OCI-LY3 (cell line): ENCODE data around the gene VSNL1.

Source experiments
- H2AFZ ChIP-seq: fragments of 200-600, 300-600 bp; shearing (Covaris generic); 2 replicates; pipeline ENCODE4 v1.6.0; 2014; ENCODE audit warnings: antibody characterized with exemption, low read depth, low read length
- H3K27ac ChIP-seq: fragments of 200-600, 300-600 bp; sonication (generic); 2 replicates; pipeline ENCODE4 v1.5.1; 2014; ENCODE audit warnings: mild to moderate bottlenecking, low read length, moderate library complexity, mixed read lengths
- H3K27me3 ChIP-seq: fragments of 200-600, 300-600 bp; sonication (generic); 2 replicates; pipeline ENCODE4 v1.6.1; 2014; ENCODE audit warnings: low read depth, low read length, mixed read lengths
- H3K36me3 ChIP-seq: fragments of 200-600, 300-600 bp; sonication (generic); replicated peaks from 2 replicates; pipeline ENCODE3; 2014; ENCODE audit warnings: low read depth, low read length, mixed read lengths
- H3K4me1 ChIP-seq: fragments of 300-600, 200-600 bp; sonication (generic); 2 replicates; pipeline ENCODE4 v1.6.1; 2014; ENCODE audit warnings: low read length, mixed read lengths
- H3K4me2 ChIP-seq: fragments of 200-600, 300-600 bp; sonication (generic); 2 replicates; pipeline ENCODE4 v1.6.1; 2014; ENCODE audit warnings: low read length, mixed read lengths
- H3K4me3 ChIP-seq: fragments of 300-600, 200-600 bp; sonication (generic); 2 replicates; pipeline ENCODE4 v1.5.1; 2014; ENCODE audit warnings: antibody characterized with exemption, mild to moderate bottlenecking, low read length, moderate library complexity
- H3K79me2 ChIP-seq: fragments of 300-600, 200-600 bp; shearing (Covaris generic); 2 replicates; pipeline ENCODE4 v1.6.1; 2014; ENCODE audit warnings: mild to moderate bottlenecking, low read length, mixed read lengths
- H3K9ac ChIP-seq: fragments of 300-600, 200-600 bp; shearing (Covaris generic); 2 replicates; pipeline ENCODE4 v1.6.0; 2014; ENCODE audit warnings: mild to moderate bottlenecking, low read length, moderate library complexity
- H3K9me3 ChIP-seq: fragments of 200-600, 300-600 bp; shearing (Covaris generic); 2 replicates; pipeline ENCODE4 v1.6.1; 2014; ENCODE audit warnings: low read length, mixed read lengths; ENCODE audit not compliant: insufficient read depth
- H4K20me1 ChIP-seq: fragments of 200-600, 300-600 bp; sonication (generic); 2 replicates; pipeline ENCODE4 v1.6.1; 2016; ENCODE audit warnings: low read length, mixed read lengths; ENCODE audit not compliant: insufficient read depth
- EZH2phosphoT487 ChIP-seq: fragments of 200-600 bp; shearing (Covaris generic); IDR thresholded peaks from 2 replicates; pipeline ENCODE4 v1.6.1; 2018; ENCODE audit warnings: antibody characterized with exemption, mixed run types, low read depth
- TF ChIP-seq, protein P1 (sequence below): fragments of 200-600, 300-600 bp; sonication (generic); IDR thresholded peaks from 2 replicates; pipeline ENCODE4 v1.5.1; 2014; ENCODE audit warnings: antibody characterized with exemption, low read length, low read depth

VSNL1 gene

DNA sequence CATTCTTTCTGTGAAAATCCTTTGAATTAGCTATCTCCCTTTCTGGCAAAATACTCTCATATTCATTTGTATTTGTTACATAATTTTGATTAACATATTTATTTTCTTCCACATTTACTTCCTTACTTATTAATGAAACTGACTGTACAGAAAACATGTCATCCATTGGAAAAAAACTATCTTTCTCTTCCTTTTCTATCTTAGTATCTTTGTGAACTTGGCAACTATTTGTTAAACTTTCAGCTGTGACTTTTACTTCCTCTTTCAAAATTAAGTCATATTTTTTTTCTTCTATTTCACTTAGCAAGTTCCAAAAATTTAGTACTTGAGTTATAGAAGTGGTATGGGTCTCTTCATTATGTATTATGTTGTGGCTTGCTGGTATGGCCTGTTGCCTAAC, 24.8 kb upstream of the VSNL1 start:
- peak overlapping the region; percentile 54 for H3K4me2 ChIP-seq
- peaks cover 40% of the 10 kb centered on the region for H3K4me1 ChIP-seq
- no peak for TF ChIP-seq EZH2phosphoT487
- TF ChIP-seq, protein P1, sequence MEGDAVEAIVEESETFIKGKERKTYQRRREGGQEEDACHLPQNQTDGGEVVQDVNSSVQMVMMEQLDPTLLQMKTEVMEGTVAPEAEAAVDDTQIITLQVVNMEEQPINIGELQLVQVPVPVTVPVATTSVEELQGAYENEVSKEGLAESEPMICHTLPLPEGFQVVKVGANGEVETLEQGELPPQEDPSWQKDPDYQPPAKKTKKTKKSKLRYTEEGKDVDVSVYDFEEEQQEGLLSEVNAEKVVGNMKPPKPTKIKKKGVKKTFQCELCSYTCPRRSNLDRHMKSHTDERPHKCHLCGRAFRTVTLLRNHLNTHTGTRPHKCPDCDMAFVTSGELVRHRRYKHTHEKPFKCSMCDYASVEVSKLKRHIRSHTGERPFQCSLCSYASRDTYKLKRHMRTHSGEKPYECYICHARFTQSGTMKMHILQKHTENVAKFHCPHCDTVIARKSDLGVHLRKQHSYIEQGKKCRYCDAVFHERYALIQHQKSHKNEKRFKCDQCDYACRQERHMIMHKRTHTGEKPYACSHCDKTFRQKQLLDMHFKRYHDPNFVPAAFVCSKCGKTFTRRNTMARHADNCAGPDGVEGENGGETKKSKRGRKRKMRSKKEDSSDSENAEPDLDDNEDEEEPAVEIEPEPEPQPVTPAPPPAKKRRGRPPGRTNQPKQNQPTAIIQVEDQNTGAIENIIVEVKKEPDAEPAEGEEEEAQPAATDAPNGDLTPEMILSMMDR, result no peak
- H3K27me3 ChIP-seq, result no peaks in the 10 kb centered on the region
- H3K27ac ChIP-seq, result peak overlapping the region; percentile 86
- H3K36me3 ChIP-seq, result no peaks in the 10 kb centered on the region
- H3K9me3 ChIP-seq, result no peaks in the 10 kb centered on the region
- no peaks in the 10 kb centered on the region for H3K79me2 ChIP-seq
- H2AFZ ChIP-seq, result no peak overlapping the region
- H3K4me3 ChIP-seq, result peak overlapping the region; percentile 21; the same call in 1 of the 2 replicates
- peak overlapping the region; percentile 26; the same call in 1 of the 2 replicates for H3K9ac ChIP-seq
- H4K20me1 ChIP-seq, result no peaks in the 10 kb centered on the region

DNA sequence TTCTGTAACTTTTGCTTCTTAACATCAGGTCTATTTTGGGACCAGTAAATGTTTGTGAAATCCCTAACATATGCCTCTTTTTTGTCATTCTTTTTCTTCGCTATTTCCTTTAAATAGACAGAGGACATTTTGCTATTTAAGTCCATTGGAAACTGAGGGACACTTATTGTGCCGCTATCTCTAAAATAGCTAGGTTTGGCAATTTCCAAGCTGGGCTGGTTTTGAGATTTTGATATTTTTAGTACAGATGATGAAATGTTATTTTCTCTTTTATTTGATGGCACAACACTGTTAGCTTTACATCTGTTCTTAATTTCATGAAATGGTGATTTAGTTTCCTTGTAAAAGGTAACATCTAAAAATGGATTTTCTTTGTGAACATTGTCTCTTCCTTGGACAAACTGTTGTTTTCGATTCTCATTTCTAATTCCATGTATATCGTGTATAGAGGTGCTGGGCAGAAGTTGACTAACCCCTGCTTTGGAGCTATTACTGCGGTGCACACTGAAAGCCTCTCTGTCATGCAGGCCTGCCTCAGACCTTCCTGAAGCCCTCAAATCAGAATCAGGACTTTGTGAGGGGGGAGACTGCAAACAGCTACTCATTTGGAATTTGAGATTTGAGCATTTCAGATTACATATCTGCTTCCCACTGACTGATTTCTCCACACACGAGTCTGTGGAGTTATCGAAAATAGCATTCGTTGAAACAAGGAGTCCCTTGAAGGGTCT, 22.9 kb upstream of the VSNL1 start:
- Histone ChIP-seq H3K36me3 (no peaks in the 10 kb centered on the region), H3K4me1 (peaks cover 40% of the 10 kb centered on the region), H3K4me2 (peak overlapping the region; percentile 96), H3K9me3 (no peaks in the 10 kb centered on the region), H3K27ac (peak overlapping the region; percentile 86), H3K9ac (peak overlapping the region; percentile 87), H3K4me3 (peak overlapping the region; percentile 88), H3K79me2 (no peaks in the 10 kb centered on the region), H4K20me1 (no peaks in the 10 kb centered on the region), H2AFZ (peak overlapping the region; percentile 85), H3K27me3 (no peaks in the 10 kb centered on the region)
- TF ChIP-seq EZH2phosphoT487, result no peak
- TF ChIP-seq, protein P1, result no peak

DNA sequence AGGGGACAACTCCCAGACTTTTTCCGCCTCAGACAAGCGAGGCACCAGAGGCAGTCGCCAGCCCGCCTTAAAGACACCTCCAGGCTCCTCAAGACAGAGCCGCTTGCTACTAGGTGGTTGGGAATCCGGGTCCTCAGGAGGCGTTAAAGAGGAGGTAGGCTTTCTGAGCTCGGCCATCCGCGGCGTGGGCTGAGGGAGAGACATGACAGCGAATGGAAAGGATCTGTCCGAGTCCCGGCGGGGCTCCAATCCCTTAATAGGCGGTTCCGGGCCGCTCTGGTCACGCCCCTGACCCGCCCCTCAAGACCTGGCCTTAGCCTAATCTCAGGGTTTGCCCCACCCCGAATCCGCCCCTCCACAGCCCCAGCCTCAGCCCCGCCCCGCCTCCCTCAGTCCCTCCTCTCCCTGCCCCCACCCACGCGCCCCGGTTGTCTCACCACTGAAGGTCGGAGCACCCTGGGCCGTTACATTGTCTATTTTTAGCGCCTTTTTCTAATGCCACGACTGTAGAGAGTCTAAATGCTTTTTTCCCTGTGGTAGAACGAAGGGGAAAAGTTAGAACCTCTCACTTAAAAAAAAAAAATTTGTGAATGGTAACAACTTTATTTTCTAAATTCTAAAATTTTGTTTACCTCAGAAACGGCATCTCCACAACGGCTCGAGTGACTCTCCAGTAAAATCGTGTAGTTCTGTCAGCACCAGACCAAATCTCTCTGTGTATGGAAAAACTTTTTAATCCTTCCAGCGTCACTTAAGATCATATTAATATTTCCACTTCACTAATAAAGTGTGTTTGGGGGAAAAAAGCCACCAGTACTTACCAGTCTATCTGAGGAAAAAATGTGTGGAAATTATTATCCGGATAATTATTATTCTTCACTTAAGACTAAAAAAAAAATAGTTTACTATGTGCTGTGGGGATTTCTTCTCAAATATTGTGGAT, 22.0 kb upstream of the VSNL1 start, which contains the start of gene RAD51AP2:
RAD51AP2 (minus strand) TSS at position 229 of the 943 bp plus-strand sequence; CDS start at position 204, 25 bp downstream.
- H3K36me3 ChIP-seq, result no peaks in the 10 kb centered on the region
- H3K4me2 ChIP-seq, result peak within 1 kb of the TSS; percentile 96
- H3K4me3 ChIP-seq, result peak within 1 kb of the TSS; percentile 88
- H3K4me1 ChIP-seq, result peaks cover 40% of the 10 kb centered on the region
- no peaks in the 10 kb centered on the region for H4K20me1 ChIP-seq
- TF ChIP-seq, protein P1, result no peak
- no peak for TF ChIP-seq EZH2phosphoT487
- peak within 1 kb of the TSS; percentile 86 for H2AFZ ChIP-seq
- H3K27ac ChIP-seq, result peak within 1 kb of the TSS; percentile 86
- H3K79me2 ChIP-seq, result no peaks in the 10 kb centered on the region
- H3K27me3 ChIP-seq, result no peaks in the 10 kb centered on the region
- H3K9ac ChIP-seq, result peak within 1 kb of the TSS; percentile 87
- no peaks in the 10 kb centered on the region for H3K9me3 ChIP-seq

DNA sequence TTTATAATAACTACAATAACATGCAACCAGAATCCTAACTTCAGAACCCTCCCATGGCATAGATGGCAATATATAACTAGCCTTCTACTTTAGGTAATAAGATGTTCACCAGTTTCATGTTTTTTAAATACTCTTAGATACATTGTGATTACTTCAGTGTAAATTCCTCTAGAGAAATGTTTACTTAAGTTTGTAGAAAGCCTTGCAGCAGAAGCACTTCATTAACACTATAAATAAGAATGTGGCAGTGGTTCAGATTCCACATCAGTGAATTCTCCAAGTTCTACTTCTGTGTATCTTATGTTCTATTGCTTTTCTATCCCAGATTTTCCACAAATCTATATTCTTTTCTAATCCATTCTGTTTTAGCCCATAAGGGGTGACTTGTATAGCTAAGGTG, 21.0 kb upstream of the VSNL1 start:
- no peak overlapping the region for H2AFZ ChIP-seq
- H3K27ac ChIP-seq, result no peak overlapping the region
- H3K4me3 ChIP-seq, result no peak overlapping the region
- no peaks in the 10 kb centered on the region for H4K20me1 ChIP-seq
- no peak overlapping the region for H3K4me2 ChIP-seq
- H3K9me3 ChIP-seq, result no peaks in the 10 kb centered on the region
- TF ChIP-seq EZH2phosphoT487, result no peak
- H3K27me3 ChIP-seq, result no peaks in the 10 kb centered on the region; the same call in 1 of the 2 replicates
- H3K9ac ChIP-seq, result no peak overlapping the region
- no peaks in the 10 kb centered on the region for H3K36me3 ChIP-seq
- H3K79me2 ChIP-seq, result no peaks in the 10 kb centered on the region
- peaks cover 40% of the 10 kb centered on the region for H3K4me1 ChIP-seq
